GM12873 (cell line): Measurements from ENCODE around the gene NACC2.

Source experiments
- TF ChIP-seq, protein P1 (sequence below): IDR thresholded peaks from 2 replicates; pipeline ENCODE4 v1.5.1; 2012; ENCODE audit warnings: low read depth, mild to moderate bottlenecking, moderate library complexity, low read length, control low read depth; ENCODE audit not compliant: insufficient read depth; ENCODE audit errors: missing control alignments

The NACC2 gene

DNA sequence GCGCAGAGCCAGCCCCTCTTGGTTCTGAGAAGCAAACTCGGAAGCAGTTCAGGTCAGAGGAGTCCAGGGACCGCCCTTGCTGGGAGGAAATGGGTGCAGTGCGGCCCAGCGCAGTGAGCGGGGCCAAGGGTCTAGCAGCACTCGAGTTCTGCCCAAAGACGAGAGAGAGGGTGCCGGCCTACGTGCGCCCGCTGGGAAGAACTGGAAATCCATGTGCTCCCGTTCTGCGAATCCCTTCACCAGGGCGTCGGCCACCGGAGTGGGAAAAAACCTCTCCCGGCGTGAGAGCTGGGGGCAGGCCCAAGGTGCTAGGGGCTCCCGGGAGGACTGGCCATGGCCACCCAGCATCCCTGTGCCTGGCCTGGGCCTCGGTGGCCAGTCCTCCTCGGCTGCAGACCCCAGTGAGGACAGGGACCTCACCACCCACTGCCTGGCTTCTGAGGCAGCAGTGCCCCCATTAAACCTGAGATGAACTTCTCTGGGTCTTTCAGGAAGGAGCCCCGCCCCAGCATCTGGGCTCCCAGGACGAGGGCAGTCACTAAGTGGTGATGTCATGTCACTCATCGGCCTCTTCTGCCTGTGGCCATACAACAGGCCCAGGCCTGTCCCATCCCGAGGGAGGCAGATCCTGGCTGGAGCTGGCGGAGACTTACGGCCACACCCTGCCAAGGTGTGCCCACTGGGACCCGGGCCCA, 13.0 kb upstream of the NACC2 start:
- TF ChIP-seq, protein P1, sequence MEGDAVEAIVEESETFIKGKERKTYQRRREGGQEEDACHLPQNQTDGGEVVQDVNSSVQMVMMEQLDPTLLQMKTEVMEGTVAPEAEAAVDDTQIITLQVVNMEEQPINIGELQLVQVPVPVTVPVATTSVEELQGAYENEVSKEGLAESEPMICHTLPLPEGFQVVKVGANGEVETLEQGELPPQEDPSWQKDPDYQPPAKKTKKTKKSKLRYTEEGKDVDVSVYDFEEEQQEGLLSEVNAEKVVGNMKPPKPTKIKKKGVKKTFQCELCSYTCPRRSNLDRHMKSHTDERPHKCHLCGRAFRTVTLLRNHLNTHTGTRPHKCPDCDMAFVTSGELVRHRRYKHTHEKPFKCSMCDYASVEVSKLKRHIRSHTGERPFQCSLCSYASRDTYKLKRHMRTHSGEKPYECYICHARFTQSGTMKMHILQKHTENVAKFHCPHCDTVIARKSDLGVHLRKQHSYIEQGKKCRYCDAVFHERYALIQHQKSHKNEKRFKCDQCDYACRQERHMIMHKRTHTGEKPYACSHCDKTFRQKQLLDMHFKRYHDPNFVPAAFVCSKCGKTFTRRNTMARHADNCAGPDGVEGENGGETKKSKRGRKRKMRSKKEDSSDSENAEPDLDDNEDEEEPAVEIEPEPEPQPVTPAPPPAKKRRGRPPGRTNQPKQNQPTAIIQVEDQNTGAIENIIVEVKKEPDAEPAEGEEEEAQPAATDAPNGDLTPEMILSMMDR = no peak

DNA sequence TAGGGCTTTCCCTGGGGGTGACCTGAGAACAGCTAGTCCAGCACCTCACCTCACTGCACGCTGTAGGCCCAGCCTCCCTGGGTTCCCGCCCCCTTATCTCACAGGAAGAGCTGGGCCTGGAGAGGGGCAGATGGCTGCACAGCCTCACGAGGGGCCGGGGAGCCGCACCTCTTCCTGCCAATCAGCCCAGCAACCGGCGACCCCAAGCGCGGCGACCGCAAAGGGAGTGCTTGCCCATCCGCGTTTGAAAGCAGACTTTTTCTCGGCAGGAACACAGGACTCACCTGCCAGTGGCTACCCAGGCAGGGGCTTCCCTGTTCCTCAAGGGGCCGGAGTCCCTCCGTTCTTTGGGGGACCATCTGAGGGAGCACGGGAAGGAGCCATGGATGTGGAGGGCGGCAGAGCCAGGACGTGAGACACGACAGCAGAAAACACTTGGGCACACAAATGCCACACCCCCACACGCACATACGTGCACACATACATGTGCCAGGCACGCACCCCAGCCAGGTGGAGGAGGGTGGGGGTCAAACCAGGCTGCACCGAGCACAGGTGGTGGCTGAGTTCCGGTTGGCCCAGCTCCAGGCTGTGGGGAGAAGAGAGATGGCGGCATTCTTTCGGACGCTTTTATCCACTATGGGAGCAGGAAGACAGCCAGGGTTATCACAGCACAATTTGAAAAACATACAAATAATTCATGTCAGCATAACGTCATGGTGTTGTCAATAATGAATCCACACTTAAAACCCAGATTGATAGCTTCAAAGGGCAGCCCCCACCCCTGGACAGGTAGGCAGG, 12.3 kb upstream of the NACC2 start:
- TF ChIP-seq, protein P1 = no peak

DNA sequence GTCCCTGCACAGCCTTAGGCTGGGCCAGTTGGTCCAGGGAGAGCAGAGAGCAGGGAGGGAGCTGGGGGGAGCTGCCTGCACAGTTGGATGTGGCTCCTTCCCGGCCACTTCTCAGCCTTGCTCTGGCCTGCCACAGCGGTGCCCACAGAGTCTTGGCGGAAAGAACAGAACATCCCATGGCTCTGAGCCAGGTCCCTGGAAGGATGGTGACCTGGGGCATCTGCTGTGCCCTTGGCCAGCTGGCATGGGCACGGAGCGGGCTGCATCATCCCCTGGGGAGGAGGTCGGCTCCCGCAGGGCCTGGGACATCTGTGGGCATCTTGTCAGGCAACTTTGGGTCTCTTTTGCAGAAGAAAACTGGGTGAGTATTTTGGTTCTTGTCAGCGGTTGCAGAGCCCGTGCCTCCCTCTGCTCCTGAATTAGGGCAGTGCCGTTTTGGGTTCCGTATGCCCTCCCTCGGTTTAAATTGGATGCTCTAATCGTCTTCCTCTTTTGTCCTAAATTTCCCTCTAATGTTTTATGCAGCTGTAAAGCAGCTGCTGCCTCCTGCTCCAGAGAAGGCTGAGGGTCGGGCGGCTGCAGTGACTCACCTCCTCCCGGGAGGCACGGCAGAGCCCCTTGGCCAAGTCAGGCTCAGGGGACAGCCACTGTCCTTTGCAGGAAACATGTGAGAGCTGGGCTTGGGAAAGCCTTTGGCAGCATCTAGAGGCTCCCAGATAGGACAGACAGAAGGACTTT, 10.5 kb upstream of the NACC2 start:
- TF ChIP-seq, protein P1 = no peak

DNA sequence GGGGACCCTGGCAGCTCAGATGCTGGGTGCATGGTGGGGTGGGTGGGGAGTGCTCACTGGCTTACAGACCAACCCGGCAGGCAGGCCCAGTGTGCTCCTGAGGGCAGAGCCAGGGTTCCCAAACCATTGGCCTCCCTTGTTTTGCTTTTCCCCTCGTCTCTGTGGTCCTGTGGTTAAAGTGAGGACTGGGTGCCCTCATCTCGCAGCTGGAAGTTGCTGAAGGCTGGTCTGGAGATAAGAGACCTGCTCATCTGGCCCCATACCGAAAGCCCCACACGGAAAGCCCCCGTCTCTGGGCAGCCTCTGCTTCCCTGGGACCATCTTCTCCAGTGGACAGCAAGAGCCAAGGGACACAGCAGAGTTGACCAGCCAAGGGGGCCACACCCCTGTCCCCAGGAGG, 9.8 kb upstream of the NACC2 start:
- TF ChIP-seq, protein P1 = no peak

DNA sequence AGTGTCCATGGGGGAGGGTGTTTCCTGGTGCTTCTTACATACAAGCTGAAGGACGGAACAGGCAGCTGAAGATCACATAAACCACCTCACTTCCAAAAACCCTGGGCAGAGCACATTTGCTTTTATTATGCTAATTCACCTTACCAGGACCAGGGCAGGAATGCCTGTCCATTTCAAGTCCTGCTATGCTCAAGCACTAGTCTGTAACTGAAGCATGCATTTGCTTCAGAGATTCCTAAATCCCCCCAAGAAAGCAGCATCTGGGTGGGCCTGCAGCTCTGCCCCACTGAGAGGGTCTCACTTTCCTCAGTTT, 9.4 kb upstream of the NACC2 start:
- TF ChIP-seq, protein P1 = no peak

DNA sequence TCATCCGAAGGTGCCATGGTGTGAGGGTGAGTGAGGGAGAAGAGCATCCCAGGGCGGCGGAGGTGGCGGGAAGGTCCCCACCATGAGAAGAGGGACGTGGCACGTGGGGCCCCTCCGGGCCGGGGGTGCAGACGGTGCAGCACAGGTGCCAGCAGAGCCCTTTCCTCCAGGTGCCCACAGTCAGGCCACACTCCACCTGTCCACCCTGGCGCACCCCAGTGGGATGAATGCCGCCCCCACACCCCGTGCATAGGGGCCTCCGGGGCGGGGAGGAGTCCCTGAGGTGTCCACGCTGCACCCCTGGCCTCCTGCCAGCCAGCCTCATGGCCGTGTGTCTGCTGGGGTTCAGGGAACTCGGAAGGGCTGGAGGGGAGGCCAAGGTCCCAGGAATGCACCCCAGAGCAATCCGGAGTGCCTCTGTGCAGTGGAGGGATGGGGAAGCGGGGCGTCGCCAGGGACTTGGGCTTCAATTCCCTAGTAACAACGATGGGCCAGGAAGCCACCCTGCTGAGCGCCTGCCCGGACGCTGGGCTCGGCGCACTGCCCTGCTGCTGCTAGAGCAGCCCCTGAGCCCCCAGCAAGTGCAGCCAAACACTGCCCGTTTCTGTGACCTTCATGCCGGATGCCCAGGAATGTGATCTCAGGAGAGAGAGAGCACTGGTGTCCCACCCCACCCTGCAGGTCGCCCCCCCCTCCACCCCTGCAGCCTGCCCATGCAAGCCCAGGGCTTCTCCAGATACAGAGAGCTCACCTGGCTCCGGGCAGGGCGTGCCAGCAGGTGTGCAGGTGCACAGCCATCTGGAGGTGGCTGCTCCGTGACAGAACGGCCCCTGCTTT, 8.8 kb upstream of the NACC2 start:
- TF ChIP-seq, protein P1 = no peak
